Measurements from ENCODE around the gene CACNA1G. TPM values are rescaled to one million over a fixed set of nuclear protein-coding genes. Genes with fewer than 3 reads are reported as not detected.

The CACNA1G gene
- total RNA-seq, 4 donors from 2014 or later, result 0.15 to 0.94 (median 0.16) TPM; not detected in 1

GRCh38 chr17:50532452-50533024 is 28.0 kb upstream of the CACNA1G start, which contains the start of gene EPN3:
TSS of gene EPN3 (plus strand) at chr17:50532735. CDS start at chr17:50536557, 3,822 bp downstream.
- Histone ChIP-seq H3K9me3 (no peaks in the 10 kb centered on the region), H3K4me3 (peak within 1 kb of the TSS in 1 of 2 donors; percentile 22), H3K27me3 (peaks cover 70% of the 10 kb centered on the region), H3K36me3 (no peaks in the 10 kb centered on the region), H3K27ac (no peak within 1 kb of the TSS), H3K4me1 (peaks cover 0 to 28% (median 9%) of the 10 kb centered on the region in 3 donors)
- 17% methylated on average over 2 of the region's 21 CpGs; no CpG with 5 or more reads in 1 of the 2 donors for WGBS, 2 donors (ENCODE audit: low coverage in 1 of 2)
- no peak for ATAC-seq
- no peak for TF ChIP-seq POLR2AphosphoS5 (IDR thresholded peaks at IDR 0.05)
- TF ChIP-seq POLR2A (IDR thresholded peaks at IDR 0.05), result no peak
- no peak for TF ChIP-seq EP300 (IDR thresholded peaks at IDR 0.05)
- TF ChIP-seq CTCF (IDR thresholded peaks at IDR 0.05), result no peak

- 0 to 30% methylated on average over 1 to 3 of the region's 5 CpGs for WGBS, 2 donors (ENCODE audit: low coverage in 1 of 2)
- no peak for ATAC-seq
Measured at GRCh38 chr17:50533185-50533584, 27.3 kb upstream of the CACNA1G start.

GRCh38 chr17:50533720-50534148 is 26.8 kb upstream of the CACNA1G start:
- Histone ChIP-seq H3K4me3 (peak overlapping the region in 1 of 2 donors; percentile 22), H3K4me1 (peaks cover 0 to 28% (median 9%) of the 10 kb centered on the region in 3 donors), H3K9me3 (no peaks in the 10 kb centered on the region), H3K27me3 (peaks cover 61% of the 10 kb centered on the region), H3K36me3 (no peaks in the 10 kb centered on the region), H3K27ac (no peak overlapping the region)
- TF ChIP-seq CTCF (IDR thresholded peaks at IDR 0.05) (no peak), EP300 (IDR thresholded peaks at IDR 0.05) (no peak), POLR2A (IDR thresholded peaks at IDR 0.05) (no peak), POLR2AphosphoS5 (IDR thresholded peaks at IDR 0.05) (no peak)
- WGBS, 2 donors (ENCODE audit: low coverage in 1 of 2), result 0 to 4% methylated on average over 13 to 17 of the region's 17 CpGs
- ATAC-seq, result no peak

More at GRCh38 chr17:50533185-50533584, 27.3 kb upstream of the CACNA1G start:
- Histone ChIP-seq H3K9me3 (no peaks in the 10 kb centered on the region), H3K4me3 (no peak overlapping the region), H3K27ac (no peak overlapping the region), H3K36me3 (no peaks in the 10 kb centered on the region), H3K4me1 (peaks cover 0 to 28% (median 9%) of the 10 kb centered on the region in 3 donors), H3K27me3 (peaks cover 66% of the 10 kb centered on the region)
- TF ChIP-seq POLR2A (IDR thresholded peaks at IDR 0.05) (no peak), EP300 (IDR thresholded peaks at IDR 0.05) (no peak), CTCF (IDR thresholded peaks at IDR 0.05) (no peak), POLR2AphosphoS5 (IDR thresholded peaks at IDR 0.05) (no peak)

GRCh38 chr17:50534222-50534978 is 26.1 kb upstream of the CACNA1G start:
- Histone ChIP-seq H3K4me1 (peaks cover 0 to 28% (median 9%) of the 10 kb centered on the region in 3 donors), H3K4me3 (no peak overlapping the region), H3K27ac (no peak overlapping the region)

More at GRCh38 chr17:50534222-50534978, 26.1 kb upstream of the CACNA1G start:
- peaks cover 54% of the 10 kb centered on the region for H3K27me3 ChIP-seq
- ATAC-seq, result no peak
- no peak for TF ChIP-seq POLR2A (IDR thresholded peaks at IDR 0.05)
- no peak for TF ChIP-seq POLR2AphosphoS5 (IDR thresholded peaks at IDR 0.05)
- TF ChIP-seq CTCF (IDR thresholded peaks at IDR 0.05), result no peak
- TF ChIP-seq EP300 (IDR thresholded peaks at IDR 0.05), result no peak
- 76 to 88% methylated on average over 3 to 6 of the region's 24 CpGs for WGBS, 2 donors (ENCODE audit: low coverage in 1 of 2)
- no peaks in the 10 kb centered on the region for H3K36me3 ChIP-seq
- no peaks in the 10 kb centered on the region for H3K9me3 ChIP-seq

Data from gastroesophageal sphincter (tissue), 4 donors.